Ishikawa (cell line): ENCODE results near the gene MAIP1.

Source experiments
- EGR1 ChIP-seq: IDR thresholded peaks from 2 replicates; pipeline ENCODE4 v1.6.1; 2012
- EP300 ChIP-seq: IDR thresholded peaks from 2 replicates; pipeline ENCODE4 v1.6.1; 2012; ENCODE audit warnings: borderline replicate concordance
- YY1 ChIP-seq: IDR thresholded peaks from 2 replicates; pipeline ENCODE4 v1.6.1; 2012; ENCODE audit warnings: low read depth

DNA sequence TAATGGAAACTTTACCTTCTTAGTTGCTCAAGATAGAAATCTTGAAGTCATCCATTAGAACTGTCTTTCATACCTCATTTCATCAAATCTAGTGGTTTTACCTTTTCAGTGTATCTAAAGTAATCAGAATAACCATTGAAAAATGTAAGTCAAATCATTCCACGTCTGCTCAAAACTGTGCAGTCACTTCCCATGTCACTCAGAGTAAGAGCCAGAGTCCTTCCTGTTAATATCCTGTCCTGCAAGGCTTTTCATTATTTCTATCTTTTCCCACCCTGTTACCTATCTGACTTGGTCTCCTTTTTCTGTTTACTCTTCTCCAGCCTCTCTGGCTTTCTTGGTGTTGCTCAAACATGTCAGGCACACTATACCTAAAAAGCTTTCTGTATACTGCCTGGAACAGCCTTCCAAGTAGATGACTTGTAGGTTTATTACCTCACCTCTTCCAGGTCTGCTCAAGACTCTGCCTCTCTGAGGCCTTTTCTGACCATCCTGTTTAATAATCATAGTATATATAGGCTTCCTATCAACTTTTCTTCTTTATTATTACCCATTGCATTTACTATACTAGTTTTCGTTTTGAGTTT is 40.9 kb upstream of the MAIP1 start:
- TF ChIP-seq EGR1 (no peak), EP300 (no peak), YY1 (no peak)
